GM23248 (cell line): ENCODE data around the gene MBNL3. TPM values are rescaled to one million over a fixed set of nuclear protein-coding genes. Genes with fewer than 3 reads are reported as not detected.

ENCODE experiments used
- DNase-seq: peaks from one replicate; pipeline ENCODE4 v3.0.0-alpha.2; 2015
- H2AFZ ChIP-seq: fragments of 200-600 bp; sonication (generic); 2 replicates; pipeline ENCODE4 v1.6.1; 2016; ENCODE audit warnings: antibody characterized with exemption
- H3F3A ChIP-seq: fragments of 200-600 bp; sonication (generic); 2 replicates; pipeline ENCODE4 v1.6.1; 2016; ENCODE audit warnings: mild to moderate bottlenecking, antibody characterized with exemption, mixed run types; ENCODE audit not compliant: insufficient read depth
- H3K27ac ChIP-seq: fragments of 200-600 bp; sonication (generic); 2 replicates; pipeline ENCODE4 v1.5.1; 2016; ENCODE audit warnings: mild to moderate bottlenecking
- H3K27me3 ChIP-seq: fragments of 200-600 bp; sonication (generic); replicated peaks from 2 replicates; pipeline ENCODE4 v1.6.1; 2016; ENCODE audit warnings: mild to moderate bottlenecking; ENCODE audit not compliant: insufficient read depth
- H3K36me3 ChIP-seq: fragments of 200-600 bp; sonication (generic); 2 replicates; pipeline ENCODE4 v1.6.1; 2016; ENCODE audit warnings: low read depth, mild to moderate bottlenecking
- H3K4me1 ChIP-seq: fragments of 200-600 bp; sonication (generic); 2 replicates; pipeline ENCODE4 v1.6.1; 2016; ENCODE audit warnings: mild to moderate bottlenecking; ENCODE audit not compliant: insufficient read depth
- H3K4me2 ChIP-seq: fragments of 200-600 bp; sonication (generic); one replicate; pipeline ENCODE4 v1.6.1; 2016; ENCODE audit warnings: mild to moderate bottlenecking; ENCODE audit not compliant: unreplicated experiment
- H3K4me3 ChIP-seq: fragments of 200-600 bp; sonication (generic); 2 replicates; pipeline ENCODE4 v1.5.1; 2016; ENCODE audit warnings: mild to moderate bottlenecking
- H3K79me2 ChIP-seq: fragments of 200-600 bp; sonication (generic); 2 replicates; pipeline ENCODE4 v1.6.1; 2016; ENCODE audit warnings: mild to moderate bottlenecking; ENCODE audit not compliant: insufficient read depth
- H3K9ac ChIP-seq: fragments of 200-600 bp; sonication (generic); 2 replicates; pipeline ENCODE4 v1.6.1; 2016; ENCODE audit warnings: mild to moderate bottlenecking
- H3K9me2 ChIP-seq: fragments of 200-600 bp; sonication (generic); 2 replicates; pipeline ENCODE4 v1.6.1; 2016; ENCODE audit warnings: mixed run types, mild to moderate bottlenecking, moderate library complexity; ENCODE audit not compliant: insufficient read depth
- H3K9me3 ChIP-seq: fragments of 200-600 bp; sonication (generic); one replicate; pipeline ENCODE4 v1.6.1; 2017; ENCODE audit warnings: low read depth
- H4K20me1 ChIP-seq: fragments of 200-600 bp; sonication (generic); 2 replicates; pipeline ENCODE4 v1.6.0; 2016; ENCODE audit not compliant: insufficient read depth
- EZH2 ChIP-seq: fragments of 200-600 bp; sonication (generic); IDR thresholded peaks from 2 replicates; pipeline ENCODE4 v1.6.1; 2018; ENCODE audit warnings: antibody characterized with exemption, mild to moderate bottlenecking; ENCODE audit not compliant: insufficient read depth, poor library complexity, severe bottlenecking
- EZH2phosphoT487 ChIP-seq: fragments of 200-600 bp; sonication (generic); IDR thresholded peaks from 2 replicates; pipeline ENCODE4 v1.6.1; 2018; ENCODE audit warnings: antibody characterized with exemption, moderate library complexity, mild to moderate bottlenecking, low read depth; ENCODE audit not compliant: insufficient read depth
- WGBS, 2 experiments: methylation state at CpG; one replicate each; pipeline ENCODE4 v1.1.6; 2015 to 2017; ENCODE audit warnings: low lambda C conversion rate in 2 of 2, low coverage in 1 of 2; ENCODE audit errors: missing lambda C conversion rate in 2 of 2; 5-methylcytosine and 5-hydroxymethylcytosine counted together
- in situ Hi-C: fragments of 300-500 bp; cut with MboI; formaldehyde crosslinking; loops from 2 replicates; pipeline ENCODE4 v1.15.0; 2020
- polyA plus RNA-seq: library from polyadenylated mRNA; unstranded; fragments of >200 nt; fragmentation: Nextera tagmentation; extraction: Ambion mirVana; gene quantifications from 2 replicates; pipeline ENCODE4 v1.2.1, GENCODE V29; 2016
- total RNA-seq: library from RNA; depleted of rRNA; stranded (reverse); fragments of >200 nt; shearing (Covaris generic); gene quantifications from 2 replicates; pipeline ENCODE4 v1.2.3, GENCODE V29; 2014

Gene MBNL3
- total and polyA plus RNA-seq, 2 experiments from 2014 or later = 0.88 to 2.4 TPM

DNA sequence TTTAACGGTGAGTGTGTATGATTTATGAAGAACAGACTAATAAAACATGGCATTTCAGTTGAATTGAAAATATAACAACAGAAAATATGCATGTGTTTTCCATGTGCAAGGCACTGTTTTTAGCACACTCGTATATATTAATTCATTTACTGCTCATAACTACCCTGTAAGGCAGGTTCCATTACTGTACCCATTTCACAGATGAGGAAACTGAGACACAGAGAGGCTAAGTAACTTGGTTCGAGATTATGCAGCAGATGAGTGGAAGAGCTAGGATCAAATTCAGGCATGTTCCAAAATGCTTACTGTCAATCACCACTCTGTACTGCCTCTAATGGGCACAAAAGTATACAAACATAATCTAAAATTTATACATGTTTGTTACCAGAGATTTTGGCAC, 20.4 kb downstream of the MBNL3 start:
- Histone ChIP-seq H3K9me3 (no peaks in the 10 kb centered on the region), H3K4me1 (peaks cover 11% of the 10 kb centered on the region), H3K27me3 (no peaks in the 10 kb centered on the region), H3K79me2 (no peaks in the 10 kb centered on the region), H3K36me3 (no peaks in the 10 kb centered on the region), H3K4me3 (no peak overlapping the region), H4K20me1 (no peaks in the 10 kb centered on the region), H3F3A (no peaks in the 10 kb centered on the region), H2AFZ (no peak overlapping the region), H3K4me2 (no peak overlapping the region), H3K9me2 (no peaks in the 10 kb centered on the region), H3K9ac (no peak overlapping the region), H3K27ac (no peak overlapping the region)
- WGBS, 2 experiments = 93 to 97% methylated on average over 3 of the region's 3 CpGs
- in situ Hi-C loops = no loop called here
- TF ChIP-seq EZH2 (no peak), EZH2phosphoT487 (no peak)
- DNase-seq = no peak

DNA sequence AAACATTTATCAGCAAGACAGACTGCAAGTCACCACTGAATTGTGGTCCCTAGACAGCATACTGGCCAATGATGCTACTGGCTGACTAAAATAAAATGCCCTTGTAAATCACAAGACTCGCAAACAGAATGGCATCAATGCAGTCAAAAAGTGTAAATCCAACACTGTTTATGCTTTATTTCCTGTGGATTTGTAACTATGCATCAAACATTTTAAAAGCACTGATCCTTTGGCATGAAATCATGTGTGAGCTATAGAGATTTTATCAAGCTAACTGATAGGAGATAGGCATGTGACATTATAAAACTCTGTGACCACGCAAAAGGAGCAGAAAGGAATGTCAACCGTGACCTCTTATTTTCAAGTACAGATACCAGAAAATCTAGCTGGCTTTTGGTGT, 20.8 kb downstream of the MBNL3 start:
- no peak overlapping the region for H3K27ac ChIP-seq

DNA sequence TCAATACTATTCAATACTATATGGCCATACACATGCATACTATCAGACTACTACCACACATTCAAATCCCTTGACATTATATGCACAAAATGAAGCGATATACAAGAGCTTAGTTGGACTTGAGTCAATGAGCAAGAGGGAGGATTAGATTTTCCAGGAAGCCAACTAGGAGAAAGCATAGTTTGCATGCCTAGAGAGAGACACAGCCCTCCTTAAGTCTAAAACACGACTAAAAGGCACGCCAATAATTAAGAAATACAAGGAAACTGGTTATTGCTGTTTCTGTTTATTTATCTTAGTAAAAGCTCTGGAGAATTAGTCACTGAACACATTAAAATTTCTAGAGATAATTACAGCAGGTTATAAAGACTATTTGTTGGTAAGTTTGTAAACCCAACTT, 21.8 kb downstream of the MBNL3 start:
- H3K9me3 ChIP-seq = no peaks in the 10 kb centered on the region
- H2AFZ ChIP-seq = no peak overlapping the region
- no peaks in the 10 kb centered on the region for H3F3A ChIP-seq
- peak overlapping the region; percentile 35 for H3K4me2 ChIP-seq
- no peaks in the 10 kb centered on the region for H4K20me1 ChIP-seq
- no peaks in the 10 kb centered on the region for H3K9me2 ChIP-seq
- no peaks in the 10 kb centered on the region for H3K27me3 ChIP-seq
- TF ChIP-seq EZH2phosphoT487 (no peak), EZH2 (no peak)
- 0 to 6% methylated on average over 3 of the region's 3 CpGs for WGBS, 2 experiments
- H3K9ac ChIP-seq = no peak overlapping the region
- H3K27ac ChIP-seq = no peak overlapping the region
- no peak overlapping the region for H3K4me3 ChIP-seq
- DNase-seq = peak; percentile 41
- no peaks in the 10 kb centered on the region for H3K36me3 ChIP-seq
- H3K4me1 ChIP-seq = peaks cover 8% of the 10 kb centered on the region
- no peaks in the 10 kb centered on the region for H3K79me2 ChIP-seq
- in situ Hi-C loops = no loop called here

More for the DNA sequence above, 20.8 kb downstream of the MBNL3 start:
- WGBS, 2 experiments = 73 to 76% methylated on average over 3 of the region's 3 CpGs
- no peaks in the 10 kb centered on the region for H3F3A ChIP-seq
- H3K9ac ChIP-seq = no peak overlapping the region
- H3K4me1 ChIP-seq = peaks cover 11% of the 10 kb centered on the region
- no peak overlapping the region for H3K4me2 ChIP-seq
- no peaks in the 10 kb centered on the region for H3K27me3 ChIP-seq
- H3K9me3 ChIP-seq = no peaks in the 10 kb centered on the region
- TF ChIP-seq EZH2 = no peak
- no peaks in the 10 kb centered on the region for H3K36me3 ChIP-seq
- no peaks in the 10 kb centered on the region for H3K79me2 ChIP-seq
- H2AFZ ChIP-seq = no peak overlapping the region
- in situ Hi-C loops = no loop called here
- no peak overlapping the region for H3K4me3 ChIP-seq
- no peaks in the 10 kb centered on the region for H3K9me2 ChIP-seq
- DNase-seq = no peak
- no peaks in the 10 kb centered on the region for H4K20me1 ChIP-seq

DNA sequence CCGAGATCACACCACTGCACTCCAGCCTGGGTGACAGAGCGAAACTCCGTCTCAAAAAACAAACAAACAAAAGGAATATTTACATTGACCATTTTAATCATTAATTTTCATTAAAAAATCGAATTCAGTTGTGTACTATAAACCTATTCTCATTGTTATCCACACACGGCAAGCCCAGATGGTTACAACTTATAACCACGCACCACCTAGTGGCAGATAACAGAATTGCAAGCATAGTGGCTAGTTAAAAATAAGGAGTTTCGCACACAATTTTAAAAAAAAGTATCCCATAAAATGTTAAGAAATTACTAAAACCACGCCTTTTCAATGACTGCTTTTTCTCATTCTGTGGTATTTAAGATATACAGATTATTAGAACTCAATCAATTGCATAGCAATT, 25.4 kb downstream of the MBNL3 start:
- Histone ChIP-seq H3K27ac (no peak overlapping the region), H3K4me2 (no peak overlapping the region), H3K9me2 (no peaks in the 10 kb centered on the region), H3F3A (no peaks in the 10 kb centered on the region), H3K79me2 (no peaks in the 10 kb centered on the region), H2AFZ (no peak overlapping the region), H3K27me3 (no peaks in the 10 kb centered on the region), H3K36me3 (no peaks in the 10 kb centered on the region), H4K20me1 (no peaks in the 10 kb centered on the region), H3K4me3 (no peak overlapping the region), H3K4me1 (peaks cover 8% of the 10 kb centered on the region), H3K9me3 (no peaks in the 10 kb centered on the region), H3K9ac (no peak overlapping the region)
- 50 to 65% methylated on average over 6 to 8 of the region's 8 CpGs for WGBS, 2 experiments
- in situ Hi-C loops = no loop called here
- DNase-seq = no peak
- TF ChIP-seq EZH2phosphoT487 (no peak), EZH2 (no peak)

DNA sequence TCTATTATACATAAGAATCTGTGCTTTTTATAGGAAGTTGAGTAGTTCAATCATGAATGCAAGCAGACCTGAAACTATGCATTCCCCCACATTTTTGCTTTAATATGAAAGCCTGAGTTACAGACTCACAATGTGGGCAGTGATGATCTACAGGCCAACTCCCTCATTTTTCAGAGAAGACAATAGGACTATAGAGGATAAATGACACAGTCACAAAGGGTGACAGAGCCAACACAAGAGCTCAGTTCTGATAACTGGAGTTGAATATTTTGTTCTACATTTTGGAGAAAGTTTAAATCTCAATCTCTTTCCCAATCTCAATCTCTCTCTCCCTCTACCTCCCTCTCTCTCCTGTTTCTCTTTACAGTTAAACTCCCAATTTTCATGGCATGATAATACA, 27.0 kb downstream of the MBNL3 start:
- TF ChIP-seq EZH2 (no peak), EZH2phosphoT487 (no peak)
- Histone ChIP-seq H4K20me1 (no peaks in the 10 kb centered on the region), H3K27me3 (no peaks in the 10 kb centered on the region), H3K36me3 (no peaks in the 10 kb centered on the region), H3K4me1 (peaks cover 5% of the 10 kb centered on the region), H3K9me3 (no peaks in the 10 kb centered on the region), H3K9ac (no peak overlapping the region), H3K79me2 (no peaks in the 10 kb centered on the region), H3K4me3 (no peak overlapping the region), H3K9me2 (no peaks in the 10 kb centered on the region), H3F3A (no peaks in the 10 kb centered on the region), H3K27ac (no peak overlapping the region), H3K4me2 (no peak overlapping the region), H2AFZ (no peak overlapping the region)
- in situ Hi-C loops = no loop called here
- DNase-seq = no peak
